Measurements from ENCODE around the gene C2orf76.

Gene C2orf76

DNA sequence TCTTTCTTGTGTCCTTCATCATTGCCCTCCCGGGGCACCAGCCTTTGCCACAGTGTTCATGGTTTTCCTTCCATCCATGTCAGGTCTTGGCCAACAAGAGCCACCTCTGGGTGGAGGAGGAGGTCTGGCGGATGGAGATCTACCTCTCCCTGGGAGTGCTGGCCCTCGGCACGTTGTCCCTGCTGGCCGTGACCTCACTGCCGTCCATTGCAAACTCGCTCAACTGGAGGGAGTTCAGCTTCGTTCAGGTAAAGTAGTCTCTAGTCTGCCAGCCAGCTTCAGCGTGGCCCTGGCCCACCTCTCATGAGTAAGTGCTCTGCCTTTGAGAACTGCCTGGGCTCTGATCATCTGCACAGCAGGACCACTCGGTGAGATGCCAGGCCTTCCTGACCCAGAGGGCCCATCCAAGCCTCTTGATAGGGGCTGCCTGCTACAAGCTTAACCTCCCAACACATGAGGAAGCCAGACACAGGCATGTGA is 112.0 kb downstream of the C2orf76 start:
- H3K4me1 ChIP-seq = peaks cover 12% of the 10 kb centered on the region
- no peak for DNase-seq (ENCODE audit: low spot score in 2 of 2)
- H3K4me3 ChIP-seq = no peak overlapping the region
- in situ Hi-C loops (cut with MboI; ENCODE audit: low sequenced_read_pairs) = no loop called here
- H3K9me3 ChIP-seq = no peaks in the 10 kb centered on the region
- no peaks in the 10 kb centered on the region for H3K27me3 ChIP-seq (ENCODE audit: low read depth)
- H3K36me3 ChIP-seq (replicated peaks) = peaks cover 13% of the 10 kb centered on the region

DNA sequence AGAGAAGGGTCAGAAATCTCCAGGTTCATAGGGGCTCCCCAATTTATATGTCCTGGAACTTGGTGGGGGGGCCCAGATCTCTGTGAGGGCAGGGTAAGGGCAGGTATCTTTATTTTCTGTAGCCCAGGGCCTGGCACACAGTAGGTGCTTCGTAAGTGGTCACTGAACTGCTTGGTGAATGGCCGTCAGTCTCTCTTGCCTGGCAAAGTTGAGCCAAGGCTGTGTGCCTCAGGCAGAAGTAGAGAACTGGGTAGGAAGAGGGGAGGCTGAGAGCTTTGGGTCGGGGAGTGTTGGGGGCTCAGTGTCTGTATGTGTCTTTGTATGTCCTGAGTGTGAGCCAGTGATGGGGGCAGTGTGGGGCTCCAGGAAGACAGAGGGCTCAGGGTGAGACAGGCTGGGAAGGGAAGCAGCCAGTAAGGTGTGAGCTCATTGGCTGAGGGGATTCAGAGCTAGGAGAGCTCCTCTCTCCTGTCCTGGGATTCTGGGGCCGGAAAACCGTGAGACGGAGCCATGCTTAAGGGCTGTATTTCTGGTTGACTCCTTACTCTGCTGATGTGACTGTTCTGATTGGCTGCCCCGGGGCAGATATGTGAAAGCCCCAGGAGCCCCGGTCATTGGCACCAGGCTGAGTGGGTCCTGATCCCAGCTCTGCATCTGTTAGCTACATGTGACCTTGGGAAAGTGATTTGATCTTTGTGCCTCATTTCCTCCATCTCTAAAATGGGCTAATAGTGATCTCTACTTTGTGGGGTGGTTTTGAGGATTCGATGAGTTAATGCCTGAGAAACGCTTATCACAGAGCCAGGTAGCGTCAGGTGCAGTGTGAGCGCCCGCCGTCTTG is 112.7 kb downstream of the C2orf76 start:
- DNase-seq (ENCODE audit: low spot score in 2 of 2) = no peak
- H3K9me3 ChIP-seq = no peaks in the 10 kb centered on the region
- in situ Hi-C loops (cut with MboI; ENCODE audit: low sequenced_read_pairs) = no loop called here
- H3K27me3 ChIP-seq (ENCODE audit: low read depth) = no peaks in the 10 kb centered on the region
- H3K4me3 ChIP-seq = no peak overlapping the region
- H3K36me3 ChIP-seq (replicated peaks) = peaks cover 13% of the 10 kb centered on the region
- H3K4me1 ChIP-seq = peaks cover 12% of the 10 kb centered on the region

DNA sequence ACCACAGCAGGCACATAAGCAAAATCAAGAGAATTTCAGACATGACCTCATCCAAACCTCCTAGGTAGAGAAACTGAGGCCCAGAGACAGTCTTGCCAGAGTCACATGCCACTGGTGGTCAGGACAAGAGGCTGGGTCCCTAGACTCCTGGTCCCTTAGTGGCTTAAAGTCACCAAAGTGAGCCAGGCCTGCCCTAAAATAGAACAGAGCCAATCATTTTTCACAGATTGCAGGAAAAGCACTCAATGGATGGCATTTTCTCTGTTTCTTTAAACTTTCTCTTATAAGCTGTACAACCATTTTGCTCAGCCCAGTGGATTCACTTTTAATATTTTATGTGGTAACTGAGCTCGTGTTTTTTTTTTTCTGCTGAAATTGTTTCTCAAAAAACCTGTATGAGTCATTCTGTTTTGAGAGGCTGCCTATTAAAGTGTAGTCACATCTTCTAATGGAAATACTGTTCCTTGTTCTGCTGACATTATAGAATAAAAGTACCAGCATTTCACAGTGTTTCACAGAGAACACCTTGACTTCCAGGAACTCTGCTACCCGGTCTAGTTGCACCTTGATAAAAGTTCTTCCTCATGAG is 113.4 kb downstream of the C2orf76 start:
- Histone ChIP-seq H3K9me3 (no peaks in the 10 kb centered on the region), H3K27me3 (ENCODE audit: low read depth) (no peaks in the 10 kb centered on the region), H3K36me3 (replicated peaks) (peaks cover 13% of the 10 kb centered on the region), H3K4me1 (peaks cover 12% of the 10 kb centered on the region), H3K4me3 (no peak overlapping the region)
- in situ Hi-C loops (cut with MboI; ENCODE audit: low sequenced_read_pairs) = no loop called here
- no peak for DNase-seq (ENCODE audit: low spot score in 2 of 2)
